GM12801 (cell line): ENCODE results near the gene TRA2A.

Experiments
- TF ChIP-seq, protein P1 (sequence below): IDR thresholded peaks from one replicate; pipeline ENCODE4 v1.5.1; 2011; ENCODE audit warnings: control low read depth; ENCODE audit not compliant: insufficient read length; ENCODE audit errors: extremely low read depth

Gene TRA2A

DNA sequence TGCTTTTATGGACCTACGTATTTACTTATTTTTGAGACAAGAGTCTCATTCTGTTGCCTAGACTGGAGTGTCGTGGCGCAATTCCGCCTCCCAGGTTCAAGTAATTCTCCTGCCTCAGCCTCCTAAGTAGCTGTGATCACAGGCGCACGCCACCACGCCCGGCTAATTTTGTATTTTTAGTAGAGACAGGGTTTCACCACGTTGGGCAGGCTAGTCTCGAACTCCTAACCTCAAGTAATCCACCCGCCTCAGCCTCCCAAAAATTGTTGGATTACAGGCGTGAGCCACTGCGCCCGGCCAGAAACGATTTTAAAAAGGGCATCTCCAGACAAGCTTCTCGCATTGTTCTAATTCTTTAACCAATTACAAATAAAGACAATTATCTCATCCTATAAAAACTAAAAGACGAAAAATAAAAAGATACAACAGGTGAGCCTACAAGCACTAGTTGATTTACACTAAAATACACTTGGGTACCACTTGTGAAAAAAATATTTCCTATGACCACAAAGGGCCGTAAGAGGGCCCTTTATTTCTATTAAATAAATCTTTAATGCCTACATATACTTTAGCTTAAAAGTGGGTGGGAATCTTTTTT lies 2.4 kb downstream of the TRA2A start:
- TF ChIP-seq, protein P1, sequence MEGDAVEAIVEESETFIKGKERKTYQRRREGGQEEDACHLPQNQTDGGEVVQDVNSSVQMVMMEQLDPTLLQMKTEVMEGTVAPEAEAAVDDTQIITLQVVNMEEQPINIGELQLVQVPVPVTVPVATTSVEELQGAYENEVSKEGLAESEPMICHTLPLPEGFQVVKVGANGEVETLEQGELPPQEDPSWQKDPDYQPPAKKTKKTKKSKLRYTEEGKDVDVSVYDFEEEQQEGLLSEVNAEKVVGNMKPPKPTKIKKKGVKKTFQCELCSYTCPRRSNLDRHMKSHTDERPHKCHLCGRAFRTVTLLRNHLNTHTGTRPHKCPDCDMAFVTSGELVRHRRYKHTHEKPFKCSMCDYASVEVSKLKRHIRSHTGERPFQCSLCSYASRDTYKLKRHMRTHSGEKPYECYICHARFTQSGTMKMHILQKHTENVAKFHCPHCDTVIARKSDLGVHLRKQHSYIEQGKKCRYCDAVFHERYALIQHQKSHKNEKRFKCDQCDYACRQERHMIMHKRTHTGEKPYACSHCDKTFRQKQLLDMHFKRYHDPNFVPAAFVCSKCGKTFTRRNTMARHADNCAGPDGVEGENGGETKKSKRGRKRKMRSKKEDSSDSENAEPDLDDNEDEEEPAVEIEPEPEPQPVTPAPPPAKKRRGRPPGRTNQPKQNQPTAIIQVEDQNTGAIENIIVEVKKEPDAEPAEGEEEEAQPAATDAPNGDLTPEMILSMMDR: no peak

DNA sequence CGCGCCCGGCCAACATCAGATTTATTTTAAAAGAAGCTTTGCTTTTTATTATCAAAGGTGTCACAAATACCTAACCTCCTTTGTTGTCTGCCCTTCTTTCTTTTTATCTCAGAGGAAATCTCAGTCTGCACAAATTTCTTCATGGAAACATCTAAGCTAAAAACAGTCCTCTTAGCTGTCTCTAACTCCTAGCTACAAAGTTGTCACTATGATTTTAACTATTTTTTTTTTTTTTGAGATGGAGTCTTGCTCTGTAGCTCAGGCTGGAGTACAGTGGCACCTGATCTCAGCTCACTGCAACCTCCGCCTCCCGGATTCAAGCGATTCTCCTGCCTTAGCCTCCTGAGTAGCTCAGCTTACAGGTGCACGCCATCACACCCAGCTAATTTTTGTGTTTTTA lies 7.3 kb downstream of the TRA2A start:
- TF ChIP-seq, protein P1: no peak

DNA sequence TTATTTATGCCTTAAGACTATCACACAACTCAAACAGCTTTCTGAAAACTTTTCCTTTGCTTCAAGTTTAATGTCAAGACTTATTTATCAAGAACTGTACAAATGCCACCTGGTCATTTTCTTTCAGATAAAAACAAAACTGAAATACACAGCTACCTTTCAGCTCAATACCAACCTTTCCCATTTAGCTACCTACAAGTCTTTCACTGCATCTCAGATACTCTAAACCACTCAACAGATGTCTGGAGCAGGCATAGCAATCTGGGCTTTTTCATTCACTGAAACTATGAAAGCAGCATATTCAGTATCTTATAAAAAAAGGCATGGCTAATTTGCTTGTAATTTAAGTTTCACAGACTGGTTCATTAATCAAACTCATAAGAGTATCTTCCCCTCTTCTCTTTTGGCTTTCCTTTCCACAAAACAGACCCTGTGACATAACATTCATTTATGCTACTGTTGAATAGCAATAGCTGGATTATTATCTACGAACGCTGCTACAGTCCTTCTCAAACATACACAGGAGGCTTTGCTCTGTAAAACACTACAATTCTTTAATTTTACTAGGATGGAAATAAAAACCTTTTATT lies 8.2 kb downstream of the TRA2A start:
- TF ChIP-seq, protein P1: no peak

DNA sequence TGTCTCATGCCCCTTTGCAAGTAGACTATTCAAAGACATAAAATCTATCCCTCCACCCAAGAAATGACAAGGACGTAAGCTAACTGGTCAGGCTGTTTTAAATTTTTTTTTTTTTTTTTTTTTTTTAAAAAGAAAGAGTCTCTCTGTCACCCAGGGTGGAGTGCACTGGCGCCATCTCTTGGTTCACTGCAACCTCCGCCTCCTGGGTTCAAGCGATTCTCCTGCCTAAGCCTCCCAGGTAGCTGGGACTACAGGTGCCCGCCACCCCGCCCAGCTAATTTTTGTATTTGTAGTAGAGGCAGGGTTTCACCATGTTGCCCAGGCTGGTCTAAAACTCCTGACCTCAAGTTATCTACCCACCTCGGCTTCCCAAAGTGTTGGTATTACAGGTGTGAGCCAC lies 11.2 kb downstream of the TRA2A start:
- TF ChIP-seq, protein P1: no peak

DNA sequence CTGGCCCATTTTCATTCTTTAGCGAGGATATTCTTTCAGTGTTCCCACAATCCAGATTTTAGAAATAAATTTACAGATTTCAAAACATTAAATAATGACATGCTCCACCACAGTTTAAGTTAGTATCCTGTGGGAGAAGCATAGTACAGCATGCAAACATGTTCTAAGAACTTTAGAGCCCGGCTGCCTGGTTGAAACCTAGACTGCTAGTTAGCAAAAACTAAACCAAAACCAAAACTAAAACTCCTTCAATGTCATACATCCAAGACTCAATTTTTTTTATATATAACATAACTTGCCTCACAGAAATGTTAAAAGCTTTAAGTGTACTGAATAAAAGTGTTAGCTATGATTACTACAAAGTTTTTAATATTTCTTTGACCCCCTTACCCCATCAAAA lies 17.0 kb downstream of the TRA2A start:
- TF ChIP-seq, protein P1: no peak

DNA sequence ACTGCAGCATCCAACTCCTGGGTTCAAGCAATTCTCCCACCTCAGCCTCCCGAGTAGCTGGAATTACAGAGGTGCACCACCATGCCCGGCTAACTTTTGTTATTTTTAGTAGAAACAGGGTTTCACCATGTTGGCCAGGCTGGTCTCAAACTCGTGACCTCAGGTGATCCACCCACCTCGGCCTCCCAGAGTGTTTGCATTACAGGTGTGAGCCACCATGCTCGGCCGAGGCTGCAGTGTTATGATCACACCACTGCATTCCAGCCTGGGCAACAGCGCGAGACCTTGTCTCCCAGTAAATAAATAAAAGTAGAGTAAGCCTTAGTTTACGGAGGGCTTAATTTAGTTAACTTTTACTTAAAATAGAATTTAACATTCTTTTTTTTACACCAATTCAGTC lies 37.8 kb downstream of the TRA2A start:
- TF ChIP-seq, protein P1: no peak

DNA sequence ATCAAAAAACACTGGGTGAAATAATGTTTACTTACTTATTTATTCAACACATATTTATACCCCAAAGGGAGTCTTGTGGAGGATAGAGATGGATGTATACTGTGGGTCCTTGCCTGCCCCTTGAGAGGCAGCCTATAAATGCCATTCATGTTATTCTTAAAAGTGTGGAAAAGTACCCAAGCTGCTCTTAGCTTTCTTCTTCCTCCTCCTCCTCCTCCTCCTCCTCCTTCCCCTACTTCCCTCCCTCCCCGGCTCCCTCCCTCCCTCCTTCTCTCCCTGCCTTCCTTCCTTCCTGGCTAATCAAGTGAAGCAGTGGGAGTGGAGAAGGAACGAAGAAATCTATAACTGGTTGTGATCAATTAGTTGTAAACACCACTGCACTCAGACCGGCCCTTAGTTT lies 40.3 kb downstream of the TRA2A start:
- TF ChIP-seq, protein P1: no peak
